Measurements from ENCODE around the gene BZW1.

The BZW1 gene

GRCh38 chr2:200788121-200788718 lies 23.5 kb upstream of the BZW1 start:
- TF ChIP-seq CTCF (IDR thresholded peaks at IDR 0.05; ENCODE audit: insufficient read depth, low read depth, low read length, missing control alignments): no peak
- peak; percentile 62 for DNase-seq (ENCODE audit: low read depth)

GRCh38 chr2:200790185-200790584 lies 21.5 kb upstream of the BZW1 start:
- no peak for TF ChIP-seq CTCF (IDR thresholded peaks at IDR 0.05; ENCODE audit: insufficient read depth, low read depth, low read length, missing control alignments)
- H3K4me3 ChIP-seq (ENCODE audit: low read length): no peak overlapping the region
- DNase-seq (ENCODE audit: low read depth): no peak

More at GRCh38 chr2:200788121-200788718, 23.5 kb upstream of the BZW1 start:
- H3K4me3 ChIP-seq (ENCODE audit: low read length): no peak overlapping the region

DNA sequence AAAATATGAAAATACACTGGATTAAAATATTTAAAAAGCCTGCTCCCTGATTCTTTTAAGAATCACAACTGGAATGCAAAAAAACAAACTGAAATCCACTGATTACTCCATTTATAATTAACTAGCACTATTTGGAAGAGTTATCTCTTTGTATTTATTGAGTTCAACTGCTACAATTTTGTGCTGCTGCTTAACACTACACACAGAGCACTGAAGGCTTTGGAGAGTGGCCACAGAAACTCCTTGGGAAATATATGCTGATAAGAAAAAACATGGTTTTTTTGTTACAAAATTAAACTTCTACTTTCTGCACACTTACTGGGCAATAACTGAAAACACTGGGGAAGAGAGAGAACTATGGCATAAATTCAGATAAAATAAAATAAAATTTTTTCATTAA lies 19.8 kb upstream of the BZW1 start:
- DNase-seq (ENCODE audit: low read depth): no peak
- no peak overlapping the region for H3K4me3 ChIP-seq (ENCODE audit: low read length)
- no peak for TF ChIP-seq CTCF (IDR thresholded peaks at IDR 0.05; ENCODE audit: insufficient read depth, low read depth, low read length, missing control alignments)

DNA sequence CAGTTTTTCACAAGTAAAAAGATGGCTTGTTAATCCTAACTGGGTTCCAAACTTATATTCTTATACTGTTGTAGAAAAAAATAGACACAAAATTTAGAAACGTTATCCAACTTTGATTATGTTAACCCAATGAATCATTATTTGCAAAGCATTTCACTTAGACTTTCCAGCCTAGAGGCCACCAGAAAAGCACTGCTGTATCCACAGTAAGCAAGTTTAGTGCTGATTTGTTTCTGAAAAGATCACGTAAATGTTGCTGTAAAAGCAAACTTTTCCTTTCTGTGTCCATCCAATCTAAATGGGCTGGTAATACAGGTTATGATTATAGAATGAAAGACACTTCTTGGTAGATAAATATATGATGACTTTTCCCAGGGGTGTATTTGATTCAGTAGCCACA lies 17.6 kb upstream of the BZW1 start:
- no peak for TF ChIP-seq CTCF (IDR thresholded peaks at IDR 0.05; ENCODE audit: insufficient read depth, low read depth, low read length, missing control alignments)
- no peak for DNase-seq (ENCODE audit: low read depth)
- no peak overlapping the region for H3K4me3 ChIP-seq (ENCODE audit: low read length)

- TF ChIP-seq CTCF (IDR thresholded peaks at IDR 0.05; ENCODE audit: insufficient read depth, low read depth, low read length, missing control alignments): no peak
- no peak overlapping the region for H3K4me3 ChIP-seq (ENCODE audit: low read length)
- DNase-seq (ENCODE audit: low read depth): peak; percentile 36
Observed at GRCh38 chr2:200795028-200795440, 16.7 kb upstream of the BZW1 start.

DNA sequence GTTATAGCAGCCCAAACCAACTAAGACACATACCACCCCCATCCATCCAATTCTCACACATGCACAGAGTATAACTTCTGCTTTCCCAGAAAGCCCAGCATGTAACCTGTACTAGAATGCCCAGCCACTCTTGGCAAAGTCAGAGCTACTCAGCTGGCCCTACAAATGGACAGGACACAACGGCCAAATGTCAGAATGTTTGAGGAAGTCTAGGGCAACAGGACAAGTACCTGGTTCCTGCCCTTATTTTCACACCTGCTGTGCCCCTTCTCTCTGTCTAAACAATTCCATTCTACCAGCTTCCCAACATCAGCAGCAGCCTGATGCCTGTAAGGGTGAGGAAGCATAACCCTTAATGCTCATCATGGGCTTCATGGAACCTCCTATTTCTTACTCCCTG lies 15.1 kb upstream of the BZW1 start:
- no peak overlapping the region for H3K4me3 ChIP-seq (ENCODE audit: low read length)
- DNase-seq (ENCODE audit: low read depth): no peak
- no peak for TF ChIP-seq CTCF (IDR thresholded peaks at IDR 0.05; ENCODE audit: insufficient read depth, low read depth, low read length, missing control alignments)

GRCh38 chr2:200797242-200797770 lies 14.4 kb upstream of the BZW1 start:
- TF ChIP-seq CTCF (IDR thresholded peaks at IDR 0.05; ENCODE audit: insufficient read depth, low read depth, low read length, missing control alignments): no peak

More at GRCh38 chr2:200797242-200797770, 14.4 kb upstream of the BZW1 start:
- no peak for DNase-seq (ENCODE audit: low read depth)
- H3K4me3 ChIP-seq (ENCODE audit: low read length): no peak overlapping the region
